HCT116 (cell line): Measurements from ENCODE around the gene EIF2D. TPM values are rescaled to one million over a fixed set of nuclear protein-coding genes. Genes with fewer than 3 reads are reported as not detected.

Experiments
- ATAC-seq: fragments of 200-7000 bp; cut with Tn5 transposase; 2 replicates; pipeline ENCODE4 v1.9.1; 2020; ENCODE audit warnings: mild to moderate bottlenecking, moderate library complexity
- BruUV-seq: library from RNA; stranded (reverse); fragments of 400-500 nt; replicated peaks from 2 replicates; lab custom pipeline; 2021; lab: Mats Ljungman, UMichigan
- CTCF ChIA-PET: fragments of 300-600 bp; sonication (Branson Sonifier 250); formaldehyde crosslinking; loops from one replicate; lab custom pipeline; 2021; ENCODE audit warnings: antibody characterized with exemption; lab: Charles Lee
- POLR2A ChIA-PET: fragments of 300-600, 350-600 bp; sonication (Branson Sonifier 250); formaldehyde crosslinking; loops from one replicate; lab custom pipeline; 2021; ENCODE audit warnings: antibody characterized with exemption; lab: Charles Lee
- RAD21 ChIA-PET, 2 experiments: fragments of 300-600 bp; sonication (Branson Sonifier 250); formaldehyde crosslinking; loops; one replicate each; lab custom pipeline; 2023; ENCODE audit warnings: low total read pairs in 2 of 2; ENCODE audit not compliant: uncharacterized antibody in 2 of 2, unreplicated experiment in 2 of 2, low non-redundant PET in 1 of 2; lab: Charles Lee
- DNase-seq: peaks from one replicate; pipeline ENCODE4 v3.0.0-alpha.2; 2010; ENCODE audit warnings: low read depth, low spot score
- H2AFZ ChIP-seq: fragments of 200-600 bp; shearing (Covaris generic), sonication (generic); 2 replicates; pipeline ENCODE4 v1.6.1; 2017; ENCODE audit warnings: low read depth, mixed run types, mixed read lengths, antibody characterized with exemption, low read length; ENCODE audit not compliant: poor library complexity, severe bottlenecking
- H3K27ac ChIP-seq: 2 replicates; pipeline ENCODE4 v1.5.1; 2012; ENCODE audit warnings: low read depth, low read length
- H3K27me3 ChIP-seq: fragments of 200-600 bp; sonication (generic); 2 replicates; pipeline ENCODE4 v1.6.1; 2016; ENCODE audit warnings: mixed run types, low read length, mixed read lengths; ENCODE audit not compliant: insufficient read depth
- H3K36me3 ChIP-seq, 2 experiments: fragments of 200-500 bp in 1 of 2; fragments of 200-600 bp in 1 of 2; sonication (Bioruptor generic) in 1 of 2; sonication (generic) in 1 of 2; 2 replicates each; pipeline versions ENCODE4 v1.5.1 to v1.6.1; 2014 to 2016; ENCODE audit warnings: low read length in 2 of 2, inconsistent platforms in 1 of 2, mixed read lengths in 1 of 2, mixed run types in 1 of 2; ENCODE audit not compliant: insufficient read depth in 2 of 2, control insufficient read depth in 1 of 2
- H3K4me1 ChIP-seq, 2 experiments: fragments of 200-600 bp in 1 of 2; sonication (generic) in 1 of 2; 2 replicates each; pipeline versions ENCODE4 v1.5.1 to v1.6.1; 2012 to 2017; ENCODE audit warnings: low read length in 2 of 2, inconsistent platforms in 1 of 2, mild to moderate bottlenecking in 1 of 2, mixed read lengths in 1 of 2, mixed run types in 1 of 2, moderate library complexity in 1 of 2; ENCODE audit not compliant: insufficient read depth in 2 of 2, control insufficient read depth in 1 of 2
- H3K4me2 ChIP-seq: fragments of 200-600 bp; sonication (generic); 2 replicates; pipeline ENCODE4 v1.6.1; 2017; ENCODE audit warnings: mixed run types, low read length, mixed read lengths
- H3K4me3 ChIP-seq, 2 experiments: fragments of 200-600 bp in 1 of 2; sonication (generic) in 1 of 2; replicated peaks in 1 of 2; 2 replicates each; pipeline ENCODE4 v1.5.1; 2011 to 2016; ENCODE audit warnings: low read length in 2 of 2, control low read depth in 1 of 2, low read depth in 1 of 2, mild to moderate bottlenecking in 1 of 2, mixed read lengths in 1 of 2, mixed run types in 1 of 2
- H3K79me2 ChIP-seq: fragments of 200-600 bp; sonication (generic); 2 replicates; pipeline ENCODE4 v1.6.1; 2017; ENCODE audit warnings: mild to moderate bottlenecking, mixed run types, low read length, moderate library complexity, mixed read lengths; ENCODE audit not compliant: insufficient read depth
- H3K9ac ChIP-seq: fragments of 200-600 bp; sonication (generic); 2 replicates; pipeline ENCODE4 v1.6.1; 2016; ENCODE audit warnings: low read length, mixed read lengths
- H3K9me2 ChIP-seq: fragments of 200-600 bp; sonication (generic), shearing (Covaris generic); 2 replicates; pipeline ENCODE4 v1.6.1; 2017; ENCODE audit warnings: mixed run types, mild to moderate bottlenecking, moderate library complexity; ENCODE audit not compliant: insufficient read depth
- H3K9me3 ChIP-seq, 2 experiments: fragments of 200-500 bp in 1 of 2; fragments of 200-600 bp in 1 of 2; sonication (Bioruptor generic) in 1 of 2; sonication (generic) in 1 of 2; 2 replicates each; pipeline ENCODE4 v1.6.1; 2014 to 2017; ENCODE audit warnings: low read length in 2 of 2, mixed read lengths in 2 of 2, inconsistent platforms in 1 of 2, low read depth in 1 of 2, mild to moderate bottlenecking in 1 of 2, mixed run types in 1 of 2, moderate library complexity in 1 of 2; ENCODE audit not compliant: control insufficient read depth in 1 of 2, insufficient read depth in 1 of 2
- H4K20me1 ChIP-seq: fragments of 200-600 bp; sonication (generic), shearing (Covaris generic); 2 replicates; pipeline ENCODE4 v1.6.1; 2017; ENCODE audit warnings: mixed run types, mild to moderate bottlenecking, moderate library complexity; ENCODE audit not compliant: insufficient read depth
- CBX3 ChIP-seq: IDR thresholded peaks from 2 replicates; pipeline ENCODE4 v1.6.1; 2012; ENCODE audit warnings: low read depth
- EZH2 ChIP-seq: fragments of 200-600 bp; sonication (generic); IDR thresholded peaks from 2 replicates; pipeline ENCODE4 v1.6.1; 2017; ENCODE audit warnings: antibody characterized with exemption, mixed run types
- EZH2phosphoT487 ChIP-seq: fragments of 200-600 bp; IDR thresholded peaks from 2 replicates; pipeline ENCODE4 v1.6.1; 2018; ENCODE audit warnings: antibody characterized with exemption, borderline replicate concordance
- JUND ChIP-seq: IDR thresholded peaks from 2 replicates; pipeline ENCODE4 v1.6.1; 2012
- RAD21 ChIP-seq: IDR thresholded peaks from 2 replicates; pipeline ENCODE4 v1.6.1; 2012; ENCODE audit warnings: low read depth, mild to moderate bottlenecking
- SRF ChIP-seq: IDR thresholded peaks from 2 replicates; pipeline ENCODE4 v1.6.1; 2012; ENCODE audit warnings: low read depth
- ZNF274 ChIP-seq: fragments of 200-500 bp; sonication (Bioruptor generic); IDR thresholded peaks from 2 replicates; pipeline ENCODE4 v1.6.1; 2014; ENCODE audit warnings: mild to moderate bottlenecking, low read depth, low read length, inconsistent platforms
- intact Hi-C: fragments of 100-400 bp; cut with micrococcal nuclease; formaldehyde crosslinking; loops from 2 replicates; pipeline ENCODE4 v1.10.0; 2022
- total RNA-seq: library from RNA; stranded (reverse); gene quantifications from one replicate; pipeline ENCODE4 v1.2.1, GENCODE V29; 2021; ENCODE audit not compliant: unreplicated experiment
- TF ChIP-seq, protein P1 (sequence below): IDR thresholded peaks from 2 replicates; pipeline ENCODE4 v1.6.1; 2012
- TF ChIP-seq, protein P2 (sequence below), 3 experiments: fragments of 200-600 bp in 1 of 3; sonication (generic) in 1 of 3; IDR thresholded peaks in 2 of 3; conservative IDR thresholded peaks in 1 of 3; 2 replicates each; pipeline ENCODE4 v1.5.1; 2012 to 2017; ENCODE audit warnings: low read depth in 2 of 3, low read length in 2 of 3, antibody characterized with exemption in 1 of 3, borderline replicate concordance in 1 of 3, control low read depth in 1 of 3, mild to moderate bottlenecking in 1 of 3, mixed read lengths in 1 of 3, mixed run types in 1 of 3, moderate library complexity in 1 of 3; ENCODE audit not compliant: insufficient read depth in 1 of 3

Gene EIF2D
- total RNA-seq, 1 experiment from 2014 or later = 54.8 TPM

DNA sequence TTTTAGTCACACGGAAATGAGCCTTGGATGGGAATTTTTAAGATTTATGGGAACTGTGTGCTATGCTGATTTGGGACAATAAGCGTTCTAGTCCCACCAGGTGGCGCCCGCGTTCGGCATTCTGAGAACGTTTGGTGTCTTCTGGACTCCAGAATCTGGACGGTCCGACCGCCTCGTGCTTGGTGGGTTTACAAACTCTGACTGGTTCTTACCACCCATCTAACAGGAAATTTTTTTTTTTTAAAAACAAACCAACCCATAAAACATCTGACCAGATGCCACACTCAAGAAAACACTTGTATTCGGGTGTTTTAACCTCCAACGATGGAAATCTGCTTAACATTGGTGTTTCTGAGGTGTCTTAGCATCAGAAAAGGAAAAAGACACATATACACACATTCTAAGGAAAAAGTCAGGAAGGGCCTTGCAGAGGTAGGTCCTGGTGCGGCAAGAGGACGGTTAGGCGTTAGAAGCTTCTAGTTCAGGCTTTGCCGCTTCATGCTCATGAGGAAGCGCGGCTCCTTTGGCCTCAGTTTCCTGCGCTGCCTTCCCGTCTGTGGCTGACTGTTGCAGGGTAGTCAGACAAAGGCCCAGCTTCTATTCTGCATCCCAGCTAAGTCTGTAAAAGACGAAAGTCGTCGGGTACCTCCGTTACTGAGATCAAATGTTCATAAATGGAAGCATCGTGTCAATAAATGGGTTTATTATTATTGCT lies 22.3 kb upstream of the EIF2D start:
- POLR2A ChIA-PET = interaction anchor here (0.8 to 2.3 kb wide), 5 partner anchors 21 to 419 kb away, joined by 4 to 13 read pairs (median 5); partner anchors contain the start of genes EIF2D and PFKFB2
- TF ChIP-seq RAD21 = peak; percentile 78
- TF ChIP-seq CBX3 = peak; percentile 36
- TF ChIP-seq ZNF274 = no peak
- no peak for TF ChIP-seq JUND
- TF ChIP-seq, protein P1, sequence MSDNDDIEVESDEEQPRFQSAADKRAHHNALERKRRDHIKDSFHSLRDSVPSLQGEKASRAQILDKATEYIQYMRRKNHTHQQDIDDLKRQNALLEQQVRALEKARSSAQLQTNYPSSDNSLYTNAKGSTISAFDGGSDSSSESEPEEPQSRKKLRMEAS = peak; percentile 47
- TF ChIP-seq, protein P2, sequence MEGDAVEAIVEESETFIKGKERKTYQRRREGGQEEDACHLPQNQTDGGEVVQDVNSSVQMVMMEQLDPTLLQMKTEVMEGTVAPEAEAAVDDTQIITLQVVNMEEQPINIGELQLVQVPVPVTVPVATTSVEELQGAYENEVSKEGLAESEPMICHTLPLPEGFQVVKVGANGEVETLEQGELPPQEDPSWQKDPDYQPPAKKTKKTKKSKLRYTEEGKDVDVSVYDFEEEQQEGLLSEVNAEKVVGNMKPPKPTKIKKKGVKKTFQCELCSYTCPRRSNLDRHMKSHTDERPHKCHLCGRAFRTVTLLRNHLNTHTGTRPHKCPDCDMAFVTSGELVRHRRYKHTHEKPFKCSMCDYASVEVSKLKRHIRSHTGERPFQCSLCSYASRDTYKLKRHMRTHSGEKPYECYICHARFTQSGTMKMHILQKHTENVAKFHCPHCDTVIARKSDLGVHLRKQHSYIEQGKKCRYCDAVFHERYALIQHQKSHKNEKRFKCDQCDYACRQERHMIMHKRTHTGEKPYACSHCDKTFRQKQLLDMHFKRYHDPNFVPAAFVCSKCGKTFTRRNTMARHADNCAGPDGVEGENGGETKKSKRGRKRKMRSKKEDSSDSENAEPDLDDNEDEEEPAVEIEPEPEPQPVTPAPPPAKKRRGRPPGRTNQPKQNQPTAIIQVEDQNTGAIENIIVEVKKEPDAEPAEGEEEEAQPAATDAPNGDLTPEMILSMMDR (IDR thresholded peaks at IDR 0.05 in 2 of 3, conservative IDR thresholded peaks at IDR 0.05 in 1 of 3; ENCODE audit: borderline replicate concordance in 1 of 3, insufficient read depth in 1 of 3, low read depth in 2 of 3, low read length in 2 of 3) = peak; percentile 77 to 83 (median 83)
- TF ChIP-seq EZH2 = no peak
- TF ChIP-seq EZH2phosphoT487 = no peak
- TF ChIP-seq SRF = no peak; the same call in 1 of the 2 replicates
- DNase-seq (peak; percentile 74), ATAC-seq (peak; percentile 42)
- intact Hi-C loops = loop anchor here (1.0 to 10.0 kb wide), 3 partner anchors 22 to 350 kb away; partner anchors contain the start of gene EIF2D
- Histone ChIP-seq H3K27me3 (no peaks in the 10 kb centered on the region), H3K4me2 (peak overlapping the region; percentile 91), H3K4me1 (peaks cover 4 to 26% of the 10 kb centered on the region in 2 experiments; a peak in 3 of 4 replicates), H3K36me3 (no peaks in the 10 kb centered on the region), H4K20me1 (no peaks in the 10 kb centered on the region), H3K79me2 (no peaks in the 10 kb centered on the region), H3K9me3 (no peaks in the 10 kb centered on the region), H3K27ac (no peak overlapping the region), H3K9me2 (no peaks in the 10 kb centered on the region), H3K4me3 (peak overlapping the region; percentile 67 to 78), H2AFZ (peak overlapping the region; percentile 50), H3K9ac (peak overlapping the region; percentile 61)
- TSS peak; percentile 99 for BruUV-seq
- RAD21 ChIA-PET = interaction anchor here (0.9 to 1.3 kb wide), 3 partner anchors 22 to 30 kb away, joined by 3 to 9 read pairs (median 9); partner anchors contain the start of gene EIF2D (in 1 of the 2)
- CTCF ChIA-PET = interaction anchor here (1.0 to 4.0 kb wide), 14 partner anchors 11 to 348 kb away, joined by 3 to 63 read pairs (median 5); partner anchors contain the start of genes EIF2D and IKBKE
